ENCODE results near the gene TBC1D3B.

DNA sequence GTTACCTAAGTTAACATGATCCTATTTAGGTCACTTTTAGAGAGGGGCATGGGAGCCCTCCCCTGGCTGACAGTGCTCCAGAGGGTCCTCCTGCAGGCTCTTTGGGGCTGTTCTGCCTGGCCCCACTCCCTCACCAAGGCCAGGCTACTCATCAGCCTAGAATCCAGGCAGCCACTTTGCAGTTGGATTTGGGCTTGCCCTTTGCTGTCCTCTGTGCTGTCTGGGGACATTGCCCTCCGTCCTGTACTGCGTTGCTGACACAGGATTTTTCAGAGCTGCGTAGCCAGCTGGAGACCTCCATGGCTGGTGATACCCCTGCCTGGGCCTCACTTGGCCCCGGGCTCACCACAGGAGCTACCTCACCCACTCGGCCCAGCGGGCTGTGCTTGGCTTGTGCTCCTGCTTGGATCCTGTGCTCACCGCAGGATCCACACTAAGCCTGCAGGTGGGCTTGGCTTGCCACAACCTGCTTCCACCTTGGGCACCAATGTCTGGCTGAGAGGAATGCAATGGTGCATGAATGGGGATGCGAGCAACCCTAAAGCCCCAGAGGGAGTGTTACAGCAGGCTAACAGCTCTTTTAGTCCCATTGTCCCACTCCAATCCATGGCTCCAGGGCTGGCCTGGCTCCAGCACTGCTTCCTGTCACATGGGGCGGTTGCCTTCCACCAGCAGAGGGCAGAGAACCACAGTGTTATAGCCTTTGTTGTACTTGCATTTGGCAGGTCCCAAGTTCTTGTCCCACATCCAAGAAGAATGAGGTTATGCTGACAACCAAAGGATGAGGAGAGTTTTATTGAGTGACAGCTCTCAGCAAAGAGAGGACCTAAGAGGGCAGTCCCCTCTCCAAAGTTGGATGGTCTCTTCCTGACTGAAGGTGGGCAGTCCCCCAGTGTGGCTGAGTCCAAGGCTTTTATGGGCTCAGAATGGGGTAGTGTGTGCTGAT, 51.3 kb downstream of the TBC1D3B start:
- TF ChIP-seq, protein P1, sequence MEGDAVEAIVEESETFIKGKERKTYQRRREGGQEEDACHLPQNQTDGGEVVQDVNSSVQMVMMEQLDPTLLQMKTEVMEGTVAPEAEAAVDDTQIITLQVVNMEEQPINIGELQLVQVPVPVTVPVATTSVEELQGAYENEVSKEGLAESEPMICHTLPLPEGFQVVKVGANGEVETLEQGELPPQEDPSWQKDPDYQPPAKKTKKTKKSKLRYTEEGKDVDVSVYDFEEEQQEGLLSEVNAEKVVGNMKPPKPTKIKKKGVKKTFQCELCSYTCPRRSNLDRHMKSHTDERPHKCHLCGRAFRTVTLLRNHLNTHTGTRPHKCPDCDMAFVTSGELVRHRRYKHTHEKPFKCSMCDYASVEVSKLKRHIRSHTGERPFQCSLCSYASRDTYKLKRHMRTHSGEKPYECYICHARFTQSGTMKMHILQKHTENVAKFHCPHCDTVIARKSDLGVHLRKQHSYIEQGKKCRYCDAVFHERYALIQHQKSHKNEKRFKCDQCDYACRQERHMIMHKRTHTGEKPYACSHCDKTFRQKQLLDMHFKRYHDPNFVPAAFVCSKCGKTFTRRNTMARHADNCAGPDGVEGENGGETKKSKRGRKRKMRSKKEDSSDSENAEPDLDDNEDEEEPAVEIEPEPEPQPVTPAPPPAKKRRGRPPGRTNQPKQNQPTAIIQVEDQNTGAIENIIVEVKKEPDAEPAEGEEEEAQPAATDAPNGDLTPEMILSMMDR (conservative IDR thresholded peaks at IDR 0.05; ENCODE audit: low read depth, low read length), result no peak
- no peak for TF ChIP-seq EZH2 (IDR thresholded peaks at IDR 0.05; ENCODE audit: borderline replicate concordance, low read depth, low read length, poor library complexity, severe bottlenecking)
